ENCODE data around the gene POLR2F.

The POLR2F gene

DNA sequence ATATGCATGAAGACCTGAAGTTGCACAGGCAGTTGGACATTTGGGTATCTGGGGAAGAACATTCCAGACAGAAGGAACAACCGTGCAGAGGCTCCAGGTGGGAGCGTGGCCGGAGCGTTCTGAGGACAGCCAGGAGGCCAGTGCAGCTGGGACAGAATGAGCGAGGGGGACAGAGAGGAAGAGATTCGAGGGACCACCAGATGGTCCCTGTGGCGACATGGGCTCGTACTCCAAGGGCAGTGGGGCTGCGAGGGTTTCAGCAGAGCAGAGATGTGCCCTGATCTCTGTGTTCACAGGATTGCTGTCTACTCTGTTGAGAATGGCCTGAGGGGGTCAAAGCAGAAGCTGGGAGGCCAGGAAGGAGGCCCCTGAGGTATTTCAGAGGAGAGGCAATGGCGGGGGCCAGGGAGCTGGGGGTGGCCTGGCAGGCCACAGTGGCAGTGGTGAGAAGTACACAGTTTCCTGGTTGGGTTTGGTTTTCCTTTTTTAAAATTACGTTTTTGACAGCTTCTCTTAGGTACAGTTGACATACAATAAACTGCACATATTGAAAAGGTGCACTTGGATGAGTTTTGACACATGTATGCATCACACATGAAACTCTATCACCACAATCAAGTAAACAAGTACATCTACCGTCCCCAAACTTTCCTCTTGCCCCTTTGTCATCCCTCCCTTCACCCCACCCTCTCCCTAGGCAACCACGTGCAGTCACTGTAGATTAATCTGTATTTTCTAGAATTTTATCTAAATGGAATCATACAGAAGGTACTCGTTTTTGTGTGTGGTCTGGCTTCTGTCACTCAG, 55.7 kb downstream of the POLR2F start:
- no peak for DNase-seq

DNA sequence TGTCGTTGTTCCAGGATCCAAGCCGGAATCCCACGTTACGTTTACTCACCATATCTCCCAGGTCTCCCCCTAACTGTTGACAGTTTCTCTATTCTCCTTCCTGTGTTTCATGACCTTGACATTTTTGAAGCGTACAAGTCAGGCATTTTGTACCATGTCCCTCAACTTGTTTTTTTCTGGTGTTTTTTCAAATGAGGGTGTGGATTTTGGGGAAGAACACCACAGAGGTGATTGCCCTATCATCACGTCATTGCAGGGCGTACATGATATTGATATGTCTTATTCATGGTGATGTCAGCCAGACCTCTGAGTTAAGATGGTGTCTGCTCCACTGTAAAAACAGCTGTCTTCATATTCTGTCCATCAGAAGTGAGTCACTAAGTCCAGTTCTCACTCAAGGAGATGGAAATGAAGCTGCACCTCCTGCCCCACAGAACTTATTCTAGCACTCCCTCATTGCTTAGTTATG, 59.1 kb downstream of the POLR2F start:
- no peak for DNase-seq

GRCh38 chr22:38014083-38014482, 60.6 kb downstream of the POLR2F start:
- no peak for DNase-seq

DNA sequence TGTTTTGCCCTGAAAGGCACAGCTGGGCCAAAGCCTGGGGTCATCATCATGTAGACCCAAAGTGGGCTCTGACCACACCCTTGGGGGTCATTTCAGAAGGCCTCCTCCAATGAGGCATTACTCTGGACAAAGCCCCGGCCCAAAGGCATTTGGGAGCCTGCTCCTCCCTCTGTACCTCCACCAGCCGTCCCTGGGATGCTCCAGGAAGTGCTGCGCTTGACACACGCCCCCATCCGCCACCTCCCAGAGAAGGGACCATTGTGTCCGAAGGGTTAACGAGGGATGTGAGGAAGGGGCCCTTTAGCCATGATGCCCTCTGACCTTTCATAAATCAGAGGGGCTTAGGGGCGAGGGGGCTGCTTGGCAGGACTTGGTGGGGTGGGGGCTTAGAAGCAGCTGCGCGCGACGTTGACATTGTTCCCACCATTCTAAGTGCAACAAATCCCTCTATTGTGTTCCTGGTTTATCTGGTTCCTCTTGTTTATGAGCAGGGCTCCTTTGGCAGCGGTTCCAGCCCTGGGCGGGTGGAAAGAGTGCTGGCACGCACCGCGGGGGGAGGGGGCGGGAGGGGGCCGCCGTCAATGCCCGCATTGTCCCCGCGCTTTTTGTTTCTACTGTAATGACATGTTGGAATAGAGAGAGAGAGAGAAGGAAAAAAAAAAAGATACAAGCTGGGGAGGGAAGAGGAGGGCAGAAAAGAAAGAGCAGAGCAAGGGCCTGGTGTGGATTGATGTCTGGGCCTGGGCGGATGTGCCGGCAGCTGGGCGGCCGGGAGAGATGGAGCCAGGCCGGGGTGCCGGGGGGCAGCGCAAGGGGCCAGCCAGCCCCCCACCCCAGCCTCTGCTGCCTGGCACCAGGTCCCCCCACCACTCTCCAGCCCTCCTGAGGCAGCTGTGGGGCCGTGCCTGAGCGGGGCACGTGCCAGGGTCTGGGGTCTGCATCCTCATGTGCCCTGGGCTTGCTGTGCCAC, 63.0 kb downstream of the POLR2F start:
- DNase-seq, result no peak

DNA sequence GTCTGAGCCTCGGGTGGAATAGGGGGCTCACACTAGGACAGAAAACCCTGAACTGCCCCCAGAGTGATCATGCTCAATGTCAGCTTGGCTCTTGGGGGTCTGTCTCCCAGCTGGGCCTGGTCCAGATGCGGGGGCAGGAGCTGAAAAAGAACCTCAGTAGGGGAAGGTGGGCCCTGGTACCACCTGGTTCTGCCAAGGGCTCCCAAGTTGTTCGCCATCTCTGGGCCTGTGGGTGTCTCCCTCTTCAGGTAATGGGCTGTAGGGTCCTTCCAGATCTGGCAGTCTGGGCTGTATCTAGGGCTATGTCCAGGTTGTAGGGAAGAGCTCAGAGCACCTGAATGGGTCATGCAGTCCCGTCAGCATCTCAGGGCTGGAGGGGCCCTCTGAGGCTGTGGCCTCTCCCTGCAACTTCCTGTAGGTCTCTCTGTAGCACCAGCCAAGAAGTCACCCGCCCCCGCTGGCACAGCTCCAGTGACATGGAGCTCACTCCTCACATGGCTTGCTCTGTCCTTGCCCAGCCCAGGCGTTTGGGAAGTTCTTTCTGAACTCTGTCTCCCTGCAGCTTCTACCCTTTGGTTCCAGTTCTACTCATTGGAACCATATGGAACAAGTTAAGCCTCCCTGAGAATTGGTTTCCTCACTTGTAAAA, 63.9 kb downstream of the POLR2F start:
- no peak for DNase-seq

DNA sequence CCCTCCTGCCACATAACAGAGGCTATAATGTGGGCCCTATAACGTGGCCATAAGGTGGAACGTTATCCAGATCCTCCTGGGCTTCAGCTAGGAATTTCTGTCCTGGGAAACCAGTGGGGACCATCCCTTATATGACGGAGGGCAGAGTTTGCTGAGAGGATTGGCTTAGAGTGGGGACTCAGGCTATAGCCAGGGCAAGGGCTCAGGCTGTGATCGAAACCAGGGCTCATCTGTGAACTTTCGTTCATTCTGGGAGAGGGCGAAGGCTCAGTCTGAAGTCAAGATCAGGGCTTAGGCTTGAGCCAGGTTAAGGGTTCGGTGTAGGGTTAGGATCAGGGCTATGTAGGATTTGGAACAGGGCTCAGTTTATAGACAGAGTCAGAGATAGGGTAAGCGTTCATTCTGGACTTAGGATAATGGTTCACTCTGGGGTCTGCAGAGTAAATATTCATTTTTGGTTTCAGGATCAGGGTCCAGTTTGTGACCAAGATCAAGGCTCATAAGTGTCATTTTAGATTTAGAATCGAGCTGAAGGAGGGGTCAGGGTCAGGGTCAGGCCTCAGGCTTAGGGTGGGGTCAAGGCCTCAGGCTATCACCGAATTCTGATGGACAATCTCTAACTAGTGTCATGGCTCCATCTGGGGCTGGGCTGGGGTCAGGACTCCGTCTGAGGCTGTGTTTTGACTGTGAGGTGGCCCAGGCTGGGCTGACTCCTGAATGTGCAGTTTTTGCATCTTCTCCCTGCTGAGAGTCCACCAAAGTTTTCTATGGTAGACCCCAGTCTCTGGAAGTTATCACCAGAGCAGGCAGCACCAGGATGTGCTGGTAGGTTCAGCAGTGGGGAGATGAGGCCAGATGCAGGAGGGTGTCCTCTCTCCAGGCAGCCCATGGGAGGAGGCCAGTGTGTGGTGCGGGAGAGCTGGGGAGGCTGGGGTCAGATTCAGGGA, 64.7 kb downstream of the POLR2F start:
- no peak for DNase-seq

All from CD4-positive, alpha-beta T cell treated with Interleukin-17A for 4 hours (primary cell).